HG02885 (cell line): ENCODE measurements around the gene CCDC27.
A peak's percentile ranks its signal among the peaks of the same experiment; 100 is the strongest.
"Not testable (repeated sequence)": the region's sequence is repeated elsewhere in the genome, so short reads cannot be mapped to it uniquely, and the experiment has no call there.

ENCODE experiments used
- ATAC-seq: cut with Tn5 transposase; IDR thresholded peaks from one replicate; pipeline ENCODE4 v1.9.1; 2021; ENCODE audit warnings: mild to moderate bottlenecking; ENCODE audit not compliant: unreplicated experiment, poor library complexity

The CCDC27 gene

GRCh38 chr1:3735027-3735681 is 17.1 kb upstream of the CCDC27 start:
- no peak for ATAC-seq

DNA sequence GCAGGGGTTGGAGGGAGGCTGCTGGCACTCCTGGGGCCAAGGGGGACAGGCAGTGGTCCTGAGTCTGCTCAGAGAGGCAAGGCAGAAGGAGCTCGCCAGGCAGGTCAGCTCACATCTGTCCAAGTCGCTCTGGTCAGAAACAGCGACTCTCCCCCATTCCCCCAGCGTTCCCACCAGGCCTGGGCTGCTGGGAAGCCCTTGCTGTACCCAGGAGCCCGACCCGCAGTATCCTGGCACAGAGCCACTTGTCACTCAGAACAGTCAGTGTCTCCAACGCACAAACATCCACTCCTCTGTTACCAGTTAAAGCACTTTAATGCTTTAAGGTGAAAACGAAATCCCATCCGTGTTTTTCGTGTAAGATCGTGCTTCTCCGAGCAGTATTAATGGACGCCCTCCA is 16.6 kb upstream of the CCDC27 start:
- no peak for ATAC-seq

- ATAC-seq, result no peak
These were observed 16.1 kb upstream of the CCDC27 start for GRCh38 chr1:3736131-3736561.

GRCh38 chr1:3736708-3737107 is 15.5 kb upstream of the CCDC27 start:
- no peak for ATAC-seq

- ATAC-seq, result no peak
These were observed 13.3 kb upstream of the CCDC27 start for GRCh38 chr1:3738943-3739342.

DNA sequence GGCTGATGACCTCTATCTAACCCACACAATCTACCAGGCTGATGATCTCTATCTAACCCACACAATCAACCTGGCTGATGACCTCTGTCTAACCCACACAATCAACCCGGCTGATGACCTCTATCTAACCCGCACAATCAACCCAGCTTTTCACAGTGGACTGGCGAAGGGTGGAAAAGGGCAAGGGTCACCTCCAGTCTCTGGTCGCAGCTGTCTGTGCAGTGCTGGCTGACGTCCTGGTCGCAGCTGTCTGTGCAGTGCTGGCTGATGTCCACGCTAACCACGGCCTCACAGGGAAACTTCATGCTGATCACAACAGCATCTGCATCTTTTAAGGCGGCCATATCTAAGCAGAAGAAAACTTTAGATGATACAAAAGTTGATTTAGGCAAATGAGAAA is 12.2 kb upstream of the CCDC27 start:
- no peak for ATAC-seq

GRCh38 chr1:3740752-3741151 is 11.5 kb upstream of the CCDC27 start:
- ATAC-seq, result no peak

DNA sequence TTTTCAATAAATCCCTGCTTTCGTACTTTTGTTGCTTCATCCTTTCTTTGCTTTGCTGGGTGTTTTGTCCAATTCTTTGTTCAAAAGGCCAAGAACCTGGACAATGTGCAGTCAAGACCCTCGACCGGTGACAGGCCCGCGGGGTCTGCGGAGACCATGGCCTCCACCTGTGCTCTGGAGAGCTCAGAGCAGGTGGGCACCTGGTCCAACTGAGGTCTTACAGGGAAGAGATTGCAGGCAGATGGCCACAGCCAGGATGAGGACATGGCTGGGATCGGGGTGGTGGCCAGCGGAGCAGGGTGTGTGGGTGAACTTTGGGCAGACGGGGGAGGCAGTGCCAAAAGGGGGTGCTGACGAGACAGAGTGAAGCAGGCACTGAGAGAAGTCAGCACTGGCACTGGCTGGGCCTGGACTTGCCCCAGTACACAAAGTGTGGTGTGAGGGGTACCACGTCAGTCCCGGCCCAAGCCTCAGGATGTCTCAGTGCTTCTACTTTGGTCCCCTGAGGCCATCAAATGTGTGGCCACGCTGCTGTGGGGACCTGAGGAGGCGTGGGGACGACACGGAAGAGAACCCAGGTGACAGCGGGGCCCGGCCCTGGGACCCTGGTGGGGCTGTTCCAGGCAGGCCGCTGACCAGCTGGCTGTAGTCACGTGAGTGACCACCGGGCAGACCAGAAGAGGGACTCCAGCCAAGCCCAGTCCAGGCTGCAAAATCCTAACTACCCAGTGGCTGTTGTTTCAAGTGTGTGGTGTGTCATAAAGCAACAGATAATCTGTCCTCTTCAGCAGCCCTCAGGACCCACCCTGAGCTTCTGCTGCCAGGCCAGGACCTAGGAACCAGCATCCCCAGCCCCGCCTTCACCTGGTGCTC is 10.4 kb upstream of the CCDC27 start:
- no peak for ATAC-seq

DNA sequence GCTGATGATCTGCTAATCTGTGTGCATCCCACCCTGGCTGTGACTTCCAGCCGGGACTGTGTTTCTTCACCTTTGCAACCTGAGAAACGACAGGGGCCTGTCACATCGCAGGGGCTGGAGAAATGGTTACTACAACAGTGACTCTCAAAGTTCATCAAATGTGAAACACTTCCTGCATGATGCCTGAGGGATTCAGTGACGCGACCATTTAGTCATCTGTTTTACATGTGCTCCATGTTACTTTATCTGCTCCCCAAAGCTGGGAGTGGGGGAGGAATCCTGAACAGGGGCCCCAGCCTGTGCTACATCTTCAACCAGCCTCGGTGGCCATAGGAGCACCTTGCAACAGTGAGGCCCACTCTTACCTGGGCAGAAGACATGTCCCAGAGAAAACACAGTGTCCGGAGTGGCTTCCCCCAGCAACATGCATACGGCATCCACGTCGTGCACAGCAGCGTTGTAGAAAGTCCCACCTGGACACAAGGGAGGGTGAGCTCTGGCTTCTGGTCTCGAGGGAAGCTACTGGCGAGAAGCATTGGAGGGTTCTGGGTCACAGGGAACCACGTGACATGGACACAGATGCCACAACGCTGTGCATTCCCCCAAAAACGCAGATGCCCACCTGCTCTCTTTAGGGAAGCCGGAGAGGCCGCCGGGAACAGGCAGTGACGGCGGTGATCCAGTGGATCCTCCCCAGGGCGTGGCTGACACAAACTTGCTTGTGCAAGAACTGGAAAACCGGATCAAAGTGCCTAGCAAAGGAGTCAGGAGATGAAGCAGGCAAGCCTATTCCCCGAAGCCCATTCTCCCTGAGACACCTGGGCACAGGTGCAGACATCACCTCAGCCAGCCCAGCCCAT is 9.6 kb upstream of the CCDC27 start:
- ATAC-seq, result no peak

DNA sequence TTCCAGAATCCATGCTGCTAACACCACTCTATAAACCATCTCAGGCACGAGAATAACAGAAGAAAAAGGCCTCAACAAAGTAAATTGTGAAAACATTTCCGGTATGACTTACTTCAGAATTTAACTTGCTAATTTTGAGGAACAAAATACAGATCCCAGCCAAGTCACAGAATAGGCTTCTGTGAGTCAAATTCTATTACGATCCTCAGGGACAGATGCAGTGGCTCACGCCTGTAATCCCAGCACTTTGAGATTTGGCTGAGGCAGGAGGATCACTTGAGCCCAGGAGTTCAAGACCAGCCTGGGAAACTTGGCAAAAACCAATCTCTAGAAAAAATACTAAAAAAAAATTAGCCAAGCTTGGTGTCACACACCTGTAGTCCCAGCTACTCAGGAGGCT is 8.8 kb upstream of the CCDC27 start:
- no peak for ATAC-seq

- ATAC-seq, result no peak
These were observed 8.4 kb upstream of the CCDC27 start for GRCh38 chr1:3743826-3744225.

GRCh38 chr1:3744646-3745045 is 7.6 kb upstream of the CCDC27 start:
- no peak for ATAC-seq

- ATAC-seq, result no peak
These were observed 7.2 kb upstream of the CCDC27 start for GRCh38 chr1:3745071-3745470.

- no peak for ATAC-seq
These were observed 6.5 kb upstream of the CCDC27 start for GRCh38 chr1:3745590-3746381.

- ATAC-seq, result no peak
These were observed 5.8 kb upstream of the CCDC27 start for GRCh38 chr1:3746389-3746829.

DNA sequence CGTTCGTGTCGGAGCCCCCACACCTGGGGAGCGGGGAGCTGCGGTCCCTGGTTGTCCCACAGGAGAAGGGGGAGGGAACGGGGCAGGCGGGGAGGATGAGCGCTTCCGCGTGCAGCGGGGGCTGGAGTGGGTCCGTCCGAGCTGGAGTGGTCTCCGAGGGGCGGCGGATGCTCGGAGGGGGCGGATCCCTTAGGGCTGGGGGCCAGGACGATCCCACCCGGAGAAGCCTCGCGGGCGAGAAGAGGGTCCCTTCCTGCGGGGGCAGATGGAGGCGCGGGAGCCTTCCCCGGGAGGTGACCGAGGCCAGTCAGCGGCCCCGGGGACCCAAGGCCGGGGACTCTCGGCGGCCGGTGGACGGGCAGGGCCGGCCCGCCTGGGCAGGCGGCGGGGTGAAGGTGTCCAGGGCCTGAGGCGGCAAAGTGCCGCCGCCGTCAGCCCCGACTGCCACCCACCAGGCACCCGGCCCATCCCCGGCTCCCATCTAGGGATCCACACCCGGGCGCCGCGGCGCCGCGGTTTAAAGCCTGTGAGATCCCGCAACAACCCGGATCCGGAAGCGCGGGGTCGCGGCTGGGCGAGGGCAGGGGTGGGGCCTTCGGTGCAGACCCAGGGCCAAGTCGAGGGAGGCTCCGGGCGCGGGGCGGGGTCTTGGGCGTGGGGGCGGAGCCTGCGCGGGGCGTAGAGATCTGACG is 5.3 kb upstream of the CCDC27 start:
- ATAC-seq, result peak; percentile 79

DNA sequence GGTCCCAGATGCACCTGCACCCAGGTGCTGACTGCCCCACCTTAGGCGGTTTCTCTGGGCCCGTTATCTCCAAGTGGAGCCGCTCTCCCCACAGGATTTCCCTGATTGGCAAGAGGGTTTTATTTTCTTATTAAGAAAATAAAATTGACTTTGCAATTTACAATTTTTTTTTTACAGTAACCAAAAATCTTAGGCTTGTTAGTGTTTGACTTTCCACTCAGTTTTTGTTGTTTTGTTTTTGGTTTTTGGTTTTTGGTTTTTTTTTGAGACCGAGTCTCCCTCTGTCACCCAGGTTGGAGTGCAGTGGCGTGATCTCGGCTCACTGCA is 4.8 kb upstream of the CCDC27 start:
- ATAC-seq, result no peak

GRCh38 chr1:3747903-3748302 is 4.3 kb upstream of the CCDC27 start:
- no peak for ATAC-seq

DNA sequence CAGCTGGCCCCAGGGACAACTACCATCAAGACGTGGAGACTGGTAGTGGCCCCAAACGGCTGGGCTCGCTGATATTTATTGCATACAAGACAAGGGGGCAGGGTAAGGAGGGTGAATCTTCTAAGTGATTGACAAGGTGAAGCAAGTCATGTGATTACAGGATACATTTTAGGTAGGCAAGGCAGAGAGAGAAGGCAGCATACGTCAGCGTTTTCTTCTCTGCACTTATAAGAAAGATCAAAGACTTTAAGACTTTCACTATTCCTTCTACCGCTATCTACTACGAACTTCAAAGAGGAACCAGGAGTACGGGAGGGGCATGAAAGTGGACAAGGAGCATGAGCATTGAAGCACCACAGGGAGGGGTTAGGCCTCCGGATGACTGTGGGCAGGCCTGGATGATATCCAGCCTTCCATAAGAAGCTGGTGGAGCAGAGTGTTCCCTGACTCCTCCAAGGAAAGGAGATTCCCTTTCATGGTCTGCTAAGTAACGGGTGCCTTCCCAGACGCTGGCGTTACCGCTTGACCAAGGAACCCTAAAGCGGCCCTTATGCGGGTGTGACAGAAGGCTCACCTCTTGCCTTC is 3.8 kb upstream of the CCDC27 start:
- not testable (repeated sequence) for ATAC-seq
